ENCODE data around the gene FCSK.
"Not testable (repeated sequence)": the region's sequence is repeated elsewhere in the genome, so short reads cannot be mapped to it uniquely, and the experiment has no call there.

Gene FCSK

GRCh38 chr16:70454222-70455034, at the start of gene FCSK:
Gene FCSK (plus strand): TSS chr16:70454595. CDS start chr16:70463191, 8,596 bp downstream.
- TF ChIP-seq CTCF (IDR thresholded peaks at IDR 0.05; ENCODE audit: insufficient read depth, low read length, missing control alignments): no peak
- no peak for DNase-seq (ENCODE audit: low read depth, low spot score)
- POLR2A ChIA-PET: interaction anchor here (3.1 kb wide), 1 partner anchor 74 kb away, joined by 19 read pairs; no protein-coding TSS in a partner anchor
- CTCF ChIA-PET: interaction anchor here (1.3 to 2.4 kb wide), 5 partner anchors 16 to 85 kb away, joined by 4 to 10 read pairs (median 6); partner anchors contain the start of gene ST3GAL2
- H3K4me3 ChIP-seq (ENCODE audit: low read depth, low read length): peak within 1 kb of the TSS; percentile 83

DNA sequence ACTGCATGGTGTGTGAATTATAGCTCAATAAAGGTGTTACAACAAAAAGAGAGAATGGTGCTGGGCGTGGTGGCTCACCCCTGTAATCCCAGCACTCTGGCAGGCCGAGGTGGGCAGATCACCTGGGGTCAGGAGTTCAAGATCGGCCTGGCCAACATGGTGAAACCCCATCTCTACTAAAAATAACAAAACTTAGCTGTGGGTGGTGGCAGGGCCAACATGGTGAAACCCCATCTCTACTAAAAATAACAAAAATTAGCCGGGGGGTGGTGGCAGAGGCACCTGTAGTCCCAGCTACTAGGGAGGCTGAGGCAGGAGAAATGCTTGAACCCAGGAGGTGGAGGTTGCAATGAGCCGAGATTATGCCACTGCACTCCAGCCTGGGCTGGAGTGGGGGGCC, 48.3 kb upstream of the FCSK start:
- POLR2A ChIA-PET; CTCF ChIA-PET; H3K4me3 ChIP-seq (ENCODE audit: low read depth, low read length); DNase-seq (ENCODE audit: low read depth, low spot score): not testable (repeated sequence)

DNA sequence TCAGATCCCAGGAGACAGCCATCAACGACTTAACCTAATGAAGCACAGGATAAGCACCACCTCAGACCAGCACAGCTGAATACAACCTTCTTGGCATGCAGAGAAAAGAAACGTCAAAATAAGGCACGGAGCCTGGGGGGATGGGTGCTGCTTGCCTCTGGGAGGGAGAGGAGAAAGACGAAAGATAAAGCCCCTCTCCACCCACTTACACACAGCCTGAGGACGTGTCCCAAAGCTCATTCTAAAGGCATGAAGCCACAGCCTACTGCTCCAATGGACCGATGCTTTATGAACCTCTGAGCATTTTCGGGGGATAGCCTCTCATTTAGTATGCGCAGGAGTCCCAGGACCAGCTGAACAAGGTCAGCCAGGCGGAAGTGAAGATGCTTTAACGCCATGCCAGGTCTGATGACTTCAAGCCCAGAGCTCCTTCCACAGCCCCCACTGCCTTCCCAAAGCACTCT, 46.6 kb upstream of the FCSK start:
- no peak overlapping the region for H3K4me3 ChIP-seq (ENCODE audit: low read depth, low read length)
- DNase-seq (ENCODE audit: low read depth, low spot score): no peak
- POLR2A ChIA-PET: no interaction called here
- CTCF ChIA-PET: interaction anchor here (0.7 to 1.5 kb wide), 3 partner anchors 11 to 15 kb away, joined by 3 to 6 read pairs (median 3); no protein-coding TSS in a partner anchor
- no peak for TF ChIP-seq CTCF (IDR thresholded peaks at IDR 0.05; ENCODE audit: insufficient read depth, low read length, missing control alignments)

GRCh38 chr16:70410734-70411133, 43.7 kb upstream of the FCSK start:
- ChIA-PET POLR2A (no interaction called here), CTCF (interaction anchor here (1.4 kb wide), 1 partner anchor 27 kb away, joined by 3 read pairs; no protein-coding TSS in a partner anchor)
- no peak for DNase-seq (ENCODE audit: low read depth, low spot score)
- TF ChIP-seq CTCF (IDR thresholded peaks at IDR 0.05; ENCODE audit: insufficient read depth, low read length, missing control alignments): no peak
- no peak overlapping the region for H3K4me3 ChIP-seq (ENCODE audit: low read depth, low read length)

GRCh38 chr16:70412385-70412784, 42.0 kb upstream of the FCSK start:
- ChIA-PET POLR2A (interaction anchor here (1.0 kb wide), 1 partner anchor 16 kb away, joined by 3 read pairs; no protein-coding TSS in a partner anchor), CTCF (no interaction called here)
- TF ChIP-seq CTCF (IDR thresholded peaks at IDR 0.05; ENCODE audit: insufficient read depth, low read length, missing control alignments): no peak
- no peak for DNase-seq (ENCODE audit: low read depth, low spot score)
- no peak overlapping the region for H3K4me3 ChIP-seq (ENCODE audit: low read depth, low read length)

DNA sequence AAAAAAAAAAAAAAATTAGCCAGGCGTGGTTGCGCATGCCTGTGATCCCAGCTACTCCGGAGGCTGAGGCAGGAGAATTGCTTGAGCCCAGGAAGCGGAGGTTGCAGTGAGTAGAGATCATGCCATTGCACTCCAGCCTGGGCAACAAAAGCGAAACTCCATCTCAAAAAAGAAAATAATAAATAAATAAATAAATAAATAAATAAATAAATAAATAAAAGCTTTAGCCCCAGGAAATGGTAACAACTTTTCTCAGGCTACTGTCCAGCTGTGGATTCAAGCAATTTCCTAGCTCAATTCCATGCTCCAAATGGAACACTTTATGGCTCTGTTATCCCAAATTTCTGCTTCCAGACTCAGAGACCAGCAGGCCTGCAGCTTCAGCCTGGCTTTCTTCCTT, 40.8 kb upstream of the FCSK start:
- POLR2A ChIA-PET; H3K4me3 ChIP-seq (ENCODE audit: low read depth, low read length); DNase-seq (ENCODE audit: low read depth, low spot score): not testable (repeated sequence)
- CTCF ChIA-PET: interaction anchor here (0.6 kb wide), 2 partner anchors 9 to 357 kb away, joined by 3 read pairs; no protein-coding TSS in a partner anchor

GRCh38 chr16:70416748-70417616, 37.4 kb upstream of the FCSK start:
- no peak for TF ChIP-seq CTCF (IDR thresholded peaks at IDR 0.05; ENCODE audit: insufficient read depth, low read length, missing control alignments)
- no peak overlapping the region for H3K4me3 ChIP-seq (ENCODE audit: low read depth, low read length)
- POLR2A ChIA-PET: no interaction called here
- DNase-seq (ENCODE audit: low read depth, low spot score): no peak
- CTCF ChIA-PET: interaction anchor here (1.0 to 1.5 kb wide), 3 partner anchors 16 to 26 kb away, joined by 3 to 4 read pairs (median 3); partner anchors contain the start of gene ST3GAL2

Measured in AG04449 (cell line).